ENCODE data around the gene TXNDC11. TPM values are rescaled to one million over a fixed set of nuclear protein-coding genes. Genes with fewer than 3 reads are reported as not detected.
A peak's percentile ranks its signal among the peaks of the same experiment; 100 is the strongest.

The TXNDC11 gene
- total RNA-seq, 2 donors from 2014 or later: 52.0 to 62.1 TPM

GRCh38 chr16:11692171-11692570 lies 50.5 kb downstream of the TXNDC11 start:
- intact Hi-C loops (cut with DNase I): no loop called here

GRCh38 chr16:11691771-11692170 lies 50.9 kb downstream of the TXNDC11 start:
- Histone ChIP-seq H3K27me3 (no peaks in the 10 kb centered on the region), H3K36me3 (peaks cover 10% of the 10 kb centered on the region), H3K4me3 (no peak overlapping the region), H3K9ac (ENCODE audit: low read depth in 2 of 2, low read length in 2 of 2) (no peak overlapping the region), H3K27ac (no peak overlapping the region), H3K4me1 (no peaks in the 10 kb centered on the region), H3K9me3 (no peaks in the 10 kb centered on the region)
- no peak for DNase-seq
- intact Hi-C loops (cut with DNase I): no loop called here
- TF ChIP-seq CTCF (IDR thresholded peaks at IDR 0.05): no peak

More at GRCh38 chr16:11692171-11692570, 50.5 kb downstream of the TXNDC11 start:
- no peak overlapping the region for H3K9ac ChIP-seq (ENCODE audit: low read depth in 2 of 2, low read length in 2 of 2)
- H3K27me3 ChIP-seq: no peaks in the 10 kb centered on the region
- H3K4me1 ChIP-seq: no peaks in the 10 kb centered on the region
- H3K27ac ChIP-seq: no peak overlapping the region
- H3K4me3 ChIP-seq: no peak overlapping the region
- no peaks in the 10 kb centered on the region for H3K9me3 ChIP-seq
- no peak for TF ChIP-seq CTCF (IDR thresholded peaks at IDR 0.05)
- peaks cover 11% of the 10 kb centered on the region for H3K36me3 ChIP-seq
- DNase-seq: no peak

DNA sequence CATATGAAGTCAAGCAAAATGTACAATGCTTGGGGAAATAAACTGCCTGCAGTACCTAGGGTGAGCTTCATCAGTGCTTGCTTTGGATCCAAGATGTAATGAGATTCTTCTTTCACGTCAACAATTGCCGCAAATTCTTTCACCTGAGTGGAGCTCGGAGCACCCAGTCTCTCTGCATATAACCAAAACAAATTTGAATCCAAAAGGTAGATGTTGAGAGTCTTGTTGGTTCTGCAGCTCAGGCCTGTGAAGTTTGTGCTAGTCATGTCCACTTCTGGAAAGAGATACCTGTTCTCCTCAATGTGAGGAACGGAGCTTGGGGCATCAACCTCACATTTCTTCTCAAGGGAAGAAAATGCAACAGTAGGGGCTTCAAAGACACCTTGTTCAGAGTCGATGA lies 51.4 kb downstream of the TXNDC11 start:
- DNase-seq: no peak
- no peak for TF ChIP-seq CTCF (IDR thresholded peaks at IDR 0.05)
- Histone ChIP-seq H3K4me1 (no peaks in the 10 kb centered on the region), H3K27ac (no peak overlapping the region), H3K9ac (ENCODE audit: low read depth in 2 of 2, low read length in 2 of 2) (no peak overlapping the region), H3K27me3 (no peaks in the 10 kb centered on the region), H3K9me3 (no peaks in the 10 kb centered on the region), H3K4me3 (no peak overlapping the region), H3K36me3 (peaks cover 10% of the 10 kb centered on the region)
- intact Hi-C loops (cut with DNase I): no loop called here

DNA sequence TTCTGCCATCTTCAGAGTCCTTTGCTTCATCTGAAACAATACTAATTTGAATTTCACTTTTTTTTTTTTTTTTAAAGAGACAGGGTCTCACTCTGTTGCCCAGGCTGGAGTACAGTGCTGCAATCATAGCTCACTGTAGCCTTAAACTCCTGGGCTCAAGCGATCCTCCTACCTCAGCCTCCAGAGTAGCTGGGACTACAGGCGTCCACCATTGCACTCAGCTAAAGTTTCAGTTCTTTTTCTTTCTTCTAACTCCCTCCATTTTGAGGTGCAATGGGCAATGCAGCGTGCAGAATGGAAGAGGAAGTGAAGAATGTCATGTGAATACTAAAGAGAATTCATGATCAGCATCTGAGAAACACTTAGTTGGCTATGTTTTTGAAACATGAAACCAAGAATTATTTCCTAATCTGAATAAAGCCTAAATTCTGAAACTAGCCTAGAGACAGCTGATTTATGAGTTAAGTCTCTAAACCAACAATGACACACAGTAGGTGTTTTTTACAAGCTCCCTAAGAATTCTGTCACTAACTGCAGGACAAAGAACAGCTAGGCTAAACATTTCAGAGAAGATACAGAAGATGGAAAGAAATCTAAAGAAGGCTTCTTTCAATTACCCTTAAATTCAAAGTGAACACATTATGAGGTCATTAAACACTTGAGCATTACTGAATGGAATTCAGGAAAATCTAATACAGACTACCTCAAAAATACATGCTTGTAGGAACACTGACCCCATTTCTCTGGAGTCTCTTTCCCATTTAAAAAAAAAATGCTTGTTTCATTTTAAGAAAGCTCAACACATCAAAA lies 53.4 kb downstream of the TXNDC11 start:
- H3K27ac ChIP-seq: no peak overlapping the region
- H3K4me1 ChIP-seq: no peaks in the 10 kb centered on the region
- intact Hi-C loops (cut with DNase I): no loop called here
- TF ChIP-seq CTCF (IDR thresholded peaks at IDR 0.05): no peak
- no peaks in the 10 kb centered on the region for H3K27me3 ChIP-seq
- H3K9ac ChIP-seq (ENCODE audit: low read depth in 2 of 2, low read length in 2 of 2): peak overlapping the region in 1 of 2 donors; percentile 17
- DNase-seq: no peak
- no peaks in the 10 kb centered on the region for H3K9me3 ChIP-seq
- no peak overlapping the region for H3K4me3 ChIP-seq
- H3K36me3 ChIP-seq: peaks cover 5% of the 10 kb centered on the region

- H3K36me3 ChIP-seq: peaks cover 5% of the 10 kb centered on the region
- intact Hi-C loops (cut with DNase I): no loop called here
- no peak for DNase-seq
- no peaks in the 10 kb centered on the region for H3K9me3 ChIP-seq
- H3K4me1 ChIP-seq: no peaks in the 10 kb centered on the region
- H3K4me3 ChIP-seq: no peak overlapping the region
- no peak for TF ChIP-seq CTCF (IDR thresholded peaks at IDR 0.05)
- H3K9ac ChIP-seq (ENCODE audit: low read depth in 2 of 2, low read length in 2 of 2): no peak overlapping the region
- no peaks in the 10 kb centered on the region for H3K27me3 ChIP-seq
- H3K27ac ChIP-seq: no peak overlapping the region
These were observed 54.2 kb downstream of the TXNDC11 start for GRCh38 chr16:11688520-11688886.
